Tibial nerve (tissue), 3 donors: ENCODE measurements around the gene NAMPT.

ENCODE experiments used
- EP300 ChIP-seq, 2 donors: sonication (generic); formaldehyde crosslinking; IDR thresholded peaks; one replicate each; pipeline ENCODE4 v1.6.1; 2017; ENCODE audit warnings: antibody characterized with exemption in 2 of 2, mild to moderate bottlenecking in 1 of 2
- POLR2A ChIP-seq, 2 donors: fragments of 450-650 bp; IDR thresholded peaks; one replicate each; pipeline ENCODE4 v1.6.1; 2017; ENCODE audit warnings: antibody characterized with exemption in 2 of 2, mild to moderate bottlenecking in 2 of 2, moderate library complexity in 2 of 2

GRCh38 chr7:106329971-106330733 lies 45.4 kb upstream of the NAMPT start:
- TF ChIP-seq POLR2A (IDR thresholded peaks at IDR 0.05) = no peak
- TF ChIP-seq EP300 (IDR thresholded peaks at IDR 0.05) = no peak
